HFFc6 (cell line): ENCODE results near the gene CTNND2. TPM values are rescaled to one million over a fixed set of nuclear protein-coding genes. Genes with fewer than 3 reads are reported as not detected.

ENCODE experiments used
- DNase-seq: peaks from one replicate; pipeline ENCODE4 v3.0.0-alpha.2; 2018
- H3K27ac Mint-ChIP-seq: 2 replicates; pipeline ENCODE4 v1.8.0; 2020; ENCODE audit warnings: mild to moderate bottlenecking, mixed read lengths
- H3K27me3 Mint-ChIP-seq: 2 replicates; pipeline ENCODE4 v1.8.0; 2021; ENCODE audit warnings: mild to moderate bottlenecking, moderate library complexity, mixed read lengths; ENCODE audit not compliant: insufficient read depth
- H3K36me3 Mint-ChIP-seq: 2 replicates; pipeline ENCODE4 v1.8.0; 2021; ENCODE audit warnings: low read depth, mixed read lengths
- H3K4me1 Mint-ChIP-seq: 2 replicates; pipeline ENCODE4 v1.8.0; 2020; ENCODE audit warnings: low read depth, mixed read lengths
- H3K4me3 Mint-ChIP-seq: 2 replicates; pipeline ENCODE4 v1.8.0; 2020; ENCODE audit warnings: mild to moderate bottlenecking, moderate library complexity, mixed read lengths
- H3K9me3 Mint-ChIP-seq: 2 replicates; pipeline ENCODE4 v1.8.0; 2020; ENCODE audit warnings: mild to moderate bottlenecking, mixed read lengths
- total RNA-seq, 6 experiments: library from RNA; stranded (reverse); fragmentation: NEBNext Ultra II Directional; extraction: Animal tissue kit (Norgen Biotek cat#: 25700); gene quantifications; 2 replicates in 1 of 6; 3 replicates in 5 of 6; pipeline ENCODE4 v1.2.3, GENCODE V29; 2021
- TF ChIP-seq, protein P1 (sequence below): fragments of 200-600 bp; sonication (generic); IDR thresholded peaks from 2 replicates; pipeline ENCODE4 v1.5.0; 2021; ENCODE audit warnings: antibody characterized with exemption, mild to moderate bottlenecking

The CTNND2 gene
- total RNA-seq, 6 experiments from 2014 or later, result not detected

DNA sequence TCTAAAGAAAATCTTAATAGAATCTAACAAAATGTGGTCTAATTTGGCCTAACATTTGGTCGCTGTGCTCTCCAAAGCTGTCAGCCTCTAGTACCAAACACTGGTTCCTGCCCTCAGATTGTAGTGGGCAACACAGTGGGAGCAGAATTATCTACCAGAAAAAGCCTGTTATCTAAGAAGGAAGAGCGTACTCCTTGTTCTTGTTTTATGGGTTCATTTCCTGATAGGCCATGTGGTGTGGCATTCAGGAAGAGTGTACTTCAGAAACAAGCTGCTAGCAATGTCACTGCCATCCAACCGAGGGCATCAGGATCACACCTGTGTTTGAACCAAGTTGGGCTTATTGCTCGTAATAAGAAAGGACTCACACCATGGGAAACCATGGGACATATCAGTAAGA, 655.3 kb downstream of the CTNND2 start:
- no peak for DNase-seq
- H3K4me3 Mint-ChIP-seq, result no peak overlapping the region
- TF ChIP-seq, protein P1, sequence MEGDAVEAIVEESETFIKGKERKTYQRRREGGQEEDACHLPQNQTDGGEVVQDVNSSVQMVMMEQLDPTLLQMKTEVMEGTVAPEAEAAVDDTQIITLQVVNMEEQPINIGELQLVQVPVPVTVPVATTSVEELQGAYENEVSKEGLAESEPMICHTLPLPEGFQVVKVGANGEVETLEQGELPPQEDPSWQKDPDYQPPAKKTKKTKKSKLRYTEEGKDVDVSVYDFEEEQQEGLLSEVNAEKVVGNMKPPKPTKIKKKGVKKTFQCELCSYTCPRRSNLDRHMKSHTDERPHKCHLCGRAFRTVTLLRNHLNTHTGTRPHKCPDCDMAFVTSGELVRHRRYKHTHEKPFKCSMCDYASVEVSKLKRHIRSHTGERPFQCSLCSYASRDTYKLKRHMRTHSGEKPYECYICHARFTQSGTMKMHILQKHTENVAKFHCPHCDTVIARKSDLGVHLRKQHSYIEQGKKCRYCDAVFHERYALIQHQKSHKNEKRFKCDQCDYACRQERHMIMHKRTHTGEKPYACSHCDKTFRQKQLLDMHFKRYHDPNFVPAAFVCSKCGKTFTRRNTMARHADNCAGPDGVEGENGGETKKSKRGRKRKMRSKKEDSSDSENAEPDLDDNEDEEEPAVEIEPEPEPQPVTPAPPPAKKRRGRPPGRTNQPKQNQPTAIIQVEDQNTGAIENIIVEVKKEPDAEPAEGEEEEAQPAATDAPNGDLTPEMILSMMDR, result no peak
- H3K27ac Mint-ChIP-seq, result no peak overlapping the region
- no peaks in the 10 kb centered on the region for H3K4me1 Mint-ChIP-seq
- peaks cover 3% of the 10 kb centered on the region; the same call in 1 of the 2 replicates for H3K9me3 Mint-ChIP-seq
- H3K36me3 Mint-ChIP-seq, result no peaks in the 10 kb centered on the region
- no peaks in the 10 kb centered on the region for H3K27me3 Mint-ChIP-seq

DNA sequence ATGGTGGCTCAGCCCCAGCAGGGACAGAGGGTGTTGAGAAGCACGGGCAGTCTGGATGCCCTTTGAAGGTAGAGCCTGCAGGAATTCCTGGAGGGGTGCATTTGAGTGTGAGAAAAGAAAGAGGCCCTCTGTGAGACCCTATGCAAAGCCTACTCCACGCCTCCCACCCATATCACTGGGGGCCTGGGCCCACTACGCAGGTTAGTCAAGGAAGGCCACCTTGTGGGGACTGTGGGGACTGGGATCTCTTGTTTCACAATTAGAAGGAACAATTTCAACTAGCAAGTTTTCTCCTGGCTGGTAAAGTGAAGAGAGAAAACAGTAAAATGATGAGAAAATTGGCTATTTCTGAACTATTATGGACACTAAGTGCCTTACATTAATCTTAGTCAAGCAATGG, 657.0 kb downstream of the CTNND2 start:
- peaks cover 3% of the 10 kb centered on the region; the same call in 1 of the 2 replicates for H3K9me3 Mint-ChIP-seq
- H3K4me3 Mint-ChIP-seq, result no peak overlapping the region
- no peaks in the 10 kb centered on the region for H3K36me3 Mint-ChIP-seq
- no peak overlapping the region for H3K27ac Mint-ChIP-seq
- no peaks in the 10 kb centered on the region for H3K4me1 Mint-ChIP-seq
- TF ChIP-seq, protein P1, result no peak
- no peak for DNase-seq
- no peaks in the 10 kb centered on the region for H3K27me3 Mint-ChIP-seq

DNA sequence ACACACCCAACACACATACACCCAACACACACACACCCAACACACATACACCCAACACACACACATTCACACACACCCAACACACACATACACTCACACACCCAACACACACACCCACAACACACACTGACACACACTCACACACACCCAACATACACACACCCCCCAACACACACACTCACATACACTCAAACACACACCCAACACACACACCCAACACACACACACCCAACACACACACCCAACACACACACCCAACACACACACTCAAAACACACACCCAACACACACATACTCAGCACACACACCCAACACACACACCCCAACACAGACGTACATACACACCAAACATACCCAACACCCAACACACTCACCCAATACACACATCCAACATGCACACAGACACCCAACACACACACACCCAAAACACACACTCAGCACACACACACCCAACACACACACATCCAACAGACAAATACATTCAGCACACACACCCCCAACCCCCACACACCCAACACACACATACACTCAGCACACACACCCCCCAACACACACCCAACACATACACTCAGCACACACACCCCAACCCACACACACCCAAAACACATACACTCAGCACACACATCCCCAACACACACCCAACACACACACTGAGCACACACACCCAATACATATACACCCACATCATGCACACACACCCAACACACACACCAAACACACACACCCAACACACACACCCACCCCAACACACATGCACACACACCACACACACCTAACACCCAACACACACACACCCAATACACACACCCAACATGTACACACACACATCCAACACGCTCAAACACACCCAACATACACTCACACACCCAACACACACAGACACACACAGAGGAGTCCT, 663.7 kb downstream of the CTNND2 start:
- Mint-ChIP-seq H3K36me3 (no peaks in the 10 kb centered on the region), H3K27ac (no peak overlapping the region), H3K4me1 (no peaks in the 10 kb centered on the region), H3K4me3 (no peak overlapping the region), H3K9me3 (peaks cover 14% of the 10 kb centered on the region; the same call in 1 of the 2 replicates), H3K27me3 (peaks cover 3% of the 10 kb centered on the region; the same call in 1 of the 2 replicates)
- TF ChIP-seq, protein P1, result no peak
- DNase-seq, result no peak

DNA sequence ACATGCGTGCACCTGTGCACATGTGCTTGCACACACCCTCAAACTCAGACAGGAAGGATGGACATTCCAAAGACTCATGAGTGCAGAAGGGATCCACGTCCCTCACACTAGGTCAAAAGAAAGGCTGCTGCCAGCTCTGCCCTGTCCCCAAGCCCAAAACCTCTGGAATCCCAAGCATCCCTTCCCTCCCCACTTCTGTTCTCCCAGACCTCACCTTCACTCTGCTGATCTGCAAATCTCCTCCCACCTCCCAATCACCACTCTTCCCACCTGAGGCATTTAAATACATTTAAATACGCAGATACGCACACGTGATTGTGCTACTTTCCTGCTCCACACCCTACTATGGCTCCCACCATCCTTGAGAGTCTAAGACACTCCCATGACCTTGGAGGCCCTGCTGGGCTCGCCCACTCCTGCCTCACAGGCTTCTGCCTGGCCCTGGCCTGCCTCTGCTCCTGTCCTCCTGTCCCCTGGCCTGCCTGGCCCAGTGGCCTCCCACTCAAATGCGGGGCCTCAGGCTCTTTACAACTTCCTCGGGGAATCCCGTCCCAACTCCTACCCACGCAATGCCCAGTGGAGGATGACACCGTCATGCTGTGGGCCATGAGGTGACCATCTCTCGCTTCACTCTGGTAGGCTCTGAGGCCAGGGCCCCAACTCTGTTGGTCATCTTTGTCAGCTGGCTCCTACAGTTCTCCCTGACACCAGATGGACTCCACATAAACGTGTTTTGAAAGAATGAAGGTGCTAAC, 664.8 kb downstream of the CTNND2 start:
- H3K4me3 Mint-ChIP-seq, result no peak overlapping the region
- H3K27me3 Mint-ChIP-seq, result peaks cover 3% of the 10 kb centered on the region; the same call in 1 of the 2 replicates
- H3K9me3 Mint-ChIP-seq, result peaks cover 11% of the 10 kb centered on the region; the same call in 1 of the 2 replicates
- DNase-seq, result no peak
- TF ChIP-seq, protein P1, result no peak
- no peak overlapping the region for H3K27ac Mint-ChIP-seq
- H3K36me3 Mint-ChIP-seq, result no peaks in the 10 kb centered on the region
- H3K4me1 Mint-ChIP-seq, result no peaks in the 10 kb centered on the region

DNA sequence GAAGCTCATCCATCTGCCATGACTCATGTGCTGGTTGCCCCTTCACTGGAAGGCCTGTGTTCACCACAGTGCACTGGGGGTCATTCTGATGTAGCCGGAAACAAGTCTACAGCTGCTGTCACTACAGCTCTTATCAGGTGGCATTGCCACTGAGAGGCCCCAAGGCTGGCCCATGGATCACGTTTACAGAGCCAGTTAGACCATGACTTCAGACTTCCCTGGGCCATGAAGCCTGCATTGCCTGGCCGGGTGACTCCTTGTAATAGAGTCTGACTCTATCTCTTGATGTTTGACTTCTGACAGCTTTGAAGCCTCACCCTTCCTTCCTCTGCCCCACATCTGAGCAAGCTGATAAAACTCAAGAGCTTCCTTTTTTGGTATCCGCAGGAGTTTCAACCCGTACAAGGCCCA, 669.7 kb downstream of the CTNND2 start:
- H3K9me3 Mint-ChIP-seq, result peaks cover 11% of the 10 kb centered on the region; the same call in 1 of the 2 replicates

More for the DNA sequence above, 669.7 kb downstream of the CTNND2 start:
- Mint-ChIP-seq H3K36me3 (no peaks in the 10 kb centered on the region), H3K27ac (no peak overlapping the region), H3K4me3 (no peak overlapping the region), H3K4me1 (no peaks in the 10 kb centered on the region), H3K27me3 (peaks cover 3% of the 10 kb centered on the region; the same call in 1 of the 2 replicates)
- TF ChIP-seq, protein P1, result no peak
- no peak for DNase-seq
